GM10266 (cell line): Measurements from ENCODE around the gene TMEM218.
A peak's percentile ranks its signal among the peaks of the same experiment; 100 is the strongest.
"Not testable (repeated sequence)": the region's sequence is repeated elsewhere in the genome, so short reads cannot be mapped to it uniquely, and the experiment has no call there.

Source experiments
- DNase-seq: peaks from one replicate; pipeline ENCODE4 v3.0.0; 2012; ENCODE audit errors: extremely low spot score
- TF ChIP-seq, protein P1 (sequence below): IDR thresholded peaks from 2 replicates; pipeline ENCODE4 v1.5.1; 2012; ENCODE audit warnings: mild to moderate bottlenecking, low read depth; ENCODE audit not compliant: control insufficient read depth, insufficient read depth; ENCODE audit errors: missing control alignments

TMEM218 gene

DNA sequence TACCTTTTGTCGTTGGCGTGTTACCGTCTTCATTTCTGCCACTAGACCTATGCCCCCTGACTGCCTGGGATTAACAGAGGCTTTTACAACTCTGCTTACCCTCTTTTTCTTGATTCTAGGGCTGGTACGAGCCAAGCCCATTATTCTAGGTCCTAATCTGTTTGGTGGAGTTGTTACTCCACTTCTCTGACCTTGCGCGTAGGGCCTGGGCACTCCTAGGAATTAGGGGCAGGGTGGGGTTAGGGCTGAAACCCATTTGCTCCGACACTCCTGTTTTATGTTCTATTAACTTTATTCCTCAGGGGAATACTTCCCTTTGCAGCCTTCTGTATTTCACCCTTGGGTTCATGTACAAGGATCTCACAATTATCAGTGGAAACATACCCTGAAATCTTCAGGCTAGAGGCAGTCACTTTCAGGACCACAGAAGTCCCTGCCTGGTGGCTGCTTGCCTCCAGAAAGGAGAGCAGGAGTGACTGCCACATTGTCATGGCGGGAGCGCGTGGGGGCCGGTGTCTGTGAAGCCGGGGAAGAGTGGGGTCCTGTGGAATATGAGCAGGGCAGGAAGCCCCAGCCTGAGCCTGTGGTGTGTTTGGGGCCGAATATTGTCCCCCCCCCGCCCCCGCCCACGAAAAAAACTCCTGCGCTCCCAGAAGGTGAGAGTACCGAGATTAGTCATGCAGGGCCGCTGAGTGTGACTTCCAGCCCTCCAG, 49.1 kb downstream of the TMEM218 start:
- peak; percentile 33 for DNase-seq
- TF ChIP-seq, protein P1, sequence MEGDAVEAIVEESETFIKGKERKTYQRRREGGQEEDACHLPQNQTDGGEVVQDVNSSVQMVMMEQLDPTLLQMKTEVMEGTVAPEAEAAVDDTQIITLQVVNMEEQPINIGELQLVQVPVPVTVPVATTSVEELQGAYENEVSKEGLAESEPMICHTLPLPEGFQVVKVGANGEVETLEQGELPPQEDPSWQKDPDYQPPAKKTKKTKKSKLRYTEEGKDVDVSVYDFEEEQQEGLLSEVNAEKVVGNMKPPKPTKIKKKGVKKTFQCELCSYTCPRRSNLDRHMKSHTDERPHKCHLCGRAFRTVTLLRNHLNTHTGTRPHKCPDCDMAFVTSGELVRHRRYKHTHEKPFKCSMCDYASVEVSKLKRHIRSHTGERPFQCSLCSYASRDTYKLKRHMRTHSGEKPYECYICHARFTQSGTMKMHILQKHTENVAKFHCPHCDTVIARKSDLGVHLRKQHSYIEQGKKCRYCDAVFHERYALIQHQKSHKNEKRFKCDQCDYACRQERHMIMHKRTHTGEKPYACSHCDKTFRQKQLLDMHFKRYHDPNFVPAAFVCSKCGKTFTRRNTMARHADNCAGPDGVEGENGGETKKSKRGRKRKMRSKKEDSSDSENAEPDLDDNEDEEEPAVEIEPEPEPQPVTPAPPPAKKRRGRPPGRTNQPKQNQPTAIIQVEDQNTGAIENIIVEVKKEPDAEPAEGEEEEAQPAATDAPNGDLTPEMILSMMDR: no peak

DNA sequence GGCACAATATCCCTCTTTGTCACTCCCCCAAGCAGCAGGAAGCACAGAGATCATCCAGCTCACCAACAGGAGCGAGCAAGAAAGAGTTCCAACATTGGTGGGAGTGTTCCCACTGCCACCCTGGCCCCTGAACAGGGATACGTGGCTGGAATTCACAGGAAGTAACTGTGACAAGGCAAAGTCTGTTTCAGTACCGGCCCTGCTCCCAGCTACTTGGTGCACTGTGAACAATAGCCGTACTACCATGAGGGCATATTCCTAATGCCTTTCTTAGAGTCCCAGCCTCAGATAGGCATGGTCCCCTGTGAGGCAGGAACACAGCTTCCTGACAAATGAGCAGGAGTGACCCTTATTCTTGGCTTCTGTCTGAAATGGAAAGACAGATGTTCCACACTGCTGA, 50.1 kb downstream of the TMEM218 start:
- TF ChIP-seq, protein P1: no peak

DNA sequence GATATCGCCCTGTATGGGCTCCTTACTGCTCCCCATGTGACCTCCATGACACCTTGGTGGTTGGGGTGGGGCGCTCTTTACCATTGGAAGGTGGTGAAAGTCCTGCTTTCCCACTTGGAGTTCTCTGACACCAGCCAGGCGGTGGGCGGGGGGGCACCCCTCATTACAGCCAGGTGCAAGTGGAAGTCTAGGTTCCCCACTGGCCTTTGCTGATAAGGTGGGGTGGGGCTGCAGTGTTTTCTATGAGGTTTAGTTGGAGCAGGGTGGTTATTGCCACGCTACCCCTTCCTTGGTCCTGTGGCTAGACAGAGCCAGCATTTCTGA, 53.8 kb downstream of the TMEM218 start:
- TF ChIP-seq, protein P1: no peak
- DNase-seq: no peak

More for the DNA sequence above, 50.1 kb downstream of the TMEM218 start:
- DNase-seq: no peak

DNA sequence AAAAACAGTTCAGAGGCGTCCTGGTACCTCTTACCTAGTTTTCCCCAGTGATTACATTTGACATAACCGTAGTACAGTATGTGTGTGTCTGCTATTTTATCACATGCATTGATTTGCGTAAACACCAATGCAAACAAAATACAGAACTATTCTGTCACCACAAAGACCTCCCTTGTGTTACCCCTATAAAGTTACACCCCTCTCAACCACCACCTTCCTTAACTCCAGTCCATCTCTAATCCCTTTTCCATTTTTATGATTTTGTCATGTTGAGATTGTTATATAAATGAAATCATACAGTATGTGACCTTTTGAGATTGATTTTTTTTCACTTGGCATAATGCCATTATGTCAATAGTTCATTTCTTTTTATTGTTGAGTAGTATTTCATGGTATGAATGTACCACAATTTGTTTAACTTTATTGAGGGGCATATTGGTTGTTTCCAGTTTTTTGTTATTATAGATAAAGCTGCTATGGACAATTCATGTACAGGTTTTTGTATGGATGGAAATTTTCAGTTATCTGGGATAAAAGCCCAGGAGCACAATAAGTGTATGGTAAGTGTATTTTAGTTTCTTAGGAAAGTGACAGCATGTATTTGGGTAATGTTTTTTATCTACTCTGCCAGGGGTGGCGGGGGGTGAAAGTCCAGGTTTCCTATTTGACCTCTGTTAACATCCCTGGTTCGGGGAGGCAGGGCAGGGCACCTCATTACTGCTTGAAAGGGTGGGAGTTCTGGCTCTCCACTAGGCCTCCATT, 54.3 kb downstream of the TMEM218 start:
- DNase-seq: no peak
- TF ChIP-seq, protein P1: no peak

DNA sequence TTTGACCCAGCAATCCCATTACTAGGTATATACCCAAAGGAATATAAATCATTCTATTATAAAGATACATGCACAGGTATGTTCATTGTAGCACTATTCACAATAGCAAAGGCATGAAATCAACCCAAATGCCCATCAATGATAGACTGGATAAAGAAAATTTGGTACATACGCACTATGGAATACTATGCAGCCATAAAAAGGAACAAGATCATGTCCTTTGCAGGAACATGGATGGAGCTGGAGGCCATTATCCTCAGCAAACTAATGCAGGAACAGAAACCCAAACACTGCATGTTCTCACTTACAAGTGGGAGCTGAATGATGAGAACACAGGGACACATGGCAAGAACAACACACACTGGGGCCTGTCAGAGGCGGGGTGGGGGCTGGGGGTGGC, 55.3 kb downstream of the TMEM218 start:
- not testable (repeated sequence) for DNase-seq

DNA sequence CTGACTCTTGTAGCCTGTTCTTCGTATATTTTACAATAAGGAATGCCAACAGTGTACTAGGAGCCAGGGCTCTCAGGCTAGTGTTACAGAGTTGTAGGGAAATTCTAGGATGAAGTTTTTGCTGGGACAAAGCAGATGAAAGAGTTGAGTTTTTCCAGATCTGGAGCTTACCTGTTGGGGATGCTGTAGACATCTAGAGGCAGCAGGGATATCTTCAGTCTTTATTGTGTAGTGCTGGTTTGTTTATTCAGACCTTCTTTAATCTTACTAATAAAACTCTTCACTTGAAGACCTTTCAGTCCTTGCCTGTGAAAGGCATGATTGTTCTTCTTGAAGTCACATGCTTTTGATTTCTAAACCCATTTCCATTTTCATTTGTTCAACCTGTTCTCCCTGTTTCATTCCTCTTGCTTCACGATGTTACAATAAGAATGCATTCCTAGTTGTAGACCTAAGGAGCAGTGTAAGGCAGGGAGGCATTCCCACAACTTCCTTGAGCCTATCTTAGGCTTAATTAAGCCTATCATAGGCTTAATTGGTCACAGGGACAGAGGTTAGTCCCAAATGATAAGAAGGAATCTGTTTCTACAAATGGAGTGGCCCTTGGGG, 56.2 kb downstream of the TMEM218 start:
- DNase-seq: no peak
- TF ChIP-seq, protein P1: no peak

DNA sequence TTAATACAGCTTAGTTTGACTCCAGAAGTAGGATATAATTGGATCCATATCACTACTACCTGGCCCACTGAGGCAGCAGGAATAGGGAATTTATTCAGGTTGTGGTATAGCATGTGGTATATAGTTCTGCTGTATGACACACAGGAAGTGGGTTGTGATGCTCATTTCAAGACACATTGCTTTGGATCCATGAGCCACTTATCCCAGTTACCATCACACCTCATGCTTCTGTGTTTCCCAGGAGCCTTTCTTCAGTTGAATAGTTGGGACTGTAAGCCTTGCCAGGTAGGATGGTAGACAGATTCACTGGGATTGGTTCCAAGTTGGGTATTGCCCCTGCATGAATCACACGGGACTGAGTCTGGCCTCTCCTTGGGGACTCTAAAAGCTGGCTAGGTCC, 58.3 kb downstream of the TMEM218 start:
- DNase-seq: no peak
- TF ChIP-seq, protein P1: no peak
